Measurements from ENCODE around the gene MXD4. TPM values are rescaled to one million over a fixed set of nuclear protein-coding genes. Genes with fewer than 3 reads are reported as not detected.

MXD4 gene
- total RNA-seq, 4 donors from 2014 or later = 33.3 to 62.6 (median 47.6) TPM

- intact Hi-C loops (cut with DNase I; ENCODE audit: low total_unique reads) = no loop called here
- no peak overlapping the region for H3K4me3 ChIP-seq (ENCODE audit: low read depth, poor library complexity, severe bottlenecking)
- DNase-seq (ENCODE audit: low spot score in 2 of 2) = no peak
- 89 to 91% methylated on average over 21 of the region's 21 CpGs for WGBS, 2 donors
- no peak for TF ChIP-seq POLR2A (IDR thresholded peaks at IDR 0.05)
- TF ChIP-seq, protein P1, sequence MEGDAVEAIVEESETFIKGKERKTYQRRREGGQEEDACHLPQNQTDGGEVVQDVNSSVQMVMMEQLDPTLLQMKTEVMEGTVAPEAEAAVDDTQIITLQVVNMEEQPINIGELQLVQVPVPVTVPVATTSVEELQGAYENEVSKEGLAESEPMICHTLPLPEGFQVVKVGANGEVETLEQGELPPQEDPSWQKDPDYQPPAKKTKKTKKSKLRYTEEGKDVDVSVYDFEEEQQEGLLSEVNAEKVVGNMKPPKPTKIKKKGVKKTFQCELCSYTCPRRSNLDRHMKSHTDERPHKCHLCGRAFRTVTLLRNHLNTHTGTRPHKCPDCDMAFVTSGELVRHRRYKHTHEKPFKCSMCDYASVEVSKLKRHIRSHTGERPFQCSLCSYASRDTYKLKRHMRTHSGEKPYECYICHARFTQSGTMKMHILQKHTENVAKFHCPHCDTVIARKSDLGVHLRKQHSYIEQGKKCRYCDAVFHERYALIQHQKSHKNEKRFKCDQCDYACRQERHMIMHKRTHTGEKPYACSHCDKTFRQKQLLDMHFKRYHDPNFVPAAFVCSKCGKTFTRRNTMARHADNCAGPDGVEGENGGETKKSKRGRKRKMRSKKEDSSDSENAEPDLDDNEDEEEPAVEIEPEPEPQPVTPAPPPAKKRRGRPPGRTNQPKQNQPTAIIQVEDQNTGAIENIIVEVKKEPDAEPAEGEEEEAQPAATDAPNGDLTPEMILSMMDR (IDR thresholded peaks at IDR 0.05) = no peak
Measured at GRCh38 chr4:2274320-2275043, 12.6 kb upstream of the MXD4 start.

DNA sequence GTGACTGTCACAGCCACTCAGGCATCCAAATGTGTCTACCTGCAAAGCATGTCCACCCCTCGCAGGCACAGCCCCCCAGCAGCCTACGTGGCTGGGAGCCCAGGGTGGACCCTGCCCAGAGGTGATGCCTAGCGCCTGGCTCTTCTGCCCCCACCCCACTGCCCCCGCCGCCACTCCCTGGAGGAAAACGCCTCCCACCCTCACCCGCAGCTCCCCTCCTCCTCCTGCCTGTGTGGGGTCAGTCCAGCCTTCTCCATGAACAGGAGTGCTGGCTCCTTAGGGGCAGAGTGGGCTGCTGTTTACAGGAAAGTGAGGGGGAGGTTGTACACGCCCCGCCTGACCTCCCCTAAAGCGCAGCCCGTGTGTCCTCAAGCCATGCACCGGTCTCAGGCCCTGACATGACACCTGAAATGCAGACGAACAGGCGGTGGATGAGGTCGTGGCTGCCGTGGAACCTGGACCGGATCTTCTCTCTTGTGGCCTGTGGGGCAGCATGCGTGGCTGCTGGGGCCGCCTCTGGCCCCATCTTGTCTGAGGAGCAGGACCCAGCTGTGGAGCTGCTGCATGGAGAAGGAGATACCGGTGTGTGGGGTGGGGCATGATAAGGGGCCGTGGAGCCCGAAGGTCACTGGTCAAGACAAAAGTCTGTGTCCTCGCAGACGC lies 11.9 kb upstream of the MXD4 start:
- 83 to 92% methylated on average over 23 to 24 of the region's 24 CpGs for WGBS, 2 donors
- DNase-seq (ENCODE audit: low spot score in 2 of 2) = no peak
- TF ChIP-seq, protein P1 (IDR thresholded peaks at IDR 0.05) = no peak
- no peak for TF ChIP-seq POLR2A (IDR thresholded peaks at IDR 0.05)
- intact Hi-C loops (cut with DNase I; ENCODE audit: low total_unique reads) = no loop called here
- no peak overlapping the region for H3K4me3 ChIP-seq (ENCODE audit: low read depth, poor library complexity, severe bottlenecking)

GRCh38 chr4:2273221-2273620 lies 11.3 kb upstream of the MXD4 start:
- DNase-seq (ENCODE audit: low spot score in 2 of 2) = no peak
- intact Hi-C loops (cut with DNase I; ENCODE audit: low total_unique reads) = no loop called here
- H3K4me3 ChIP-seq (ENCODE audit: low read depth, poor library complexity, severe bottlenecking) = no peak overlapping the region
- TF ChIP-seq, protein P1 (IDR thresholded peaks at IDR 0.05) = no peak
- no peak for TF ChIP-seq POLR2A (IDR thresholded peaks at IDR 0.05)
- 83 to 90% methylated on average over 15 of the region's 15 CpGs for WGBS, 2 donors

GRCh38 chr4:2272828-2273120 lies 10.9 kb upstream of the MXD4 start:
- WGBS, 2 donors = 72 to 87% methylated on average over 6 of the region's 6 CpGs
- DNase-seq (ENCODE audit: low spot score in 2 of 2) = no peak
- intact Hi-C loops (cut with DNase I; ENCODE audit: low total_unique reads) = no loop called here
- TF ChIP-seq, protein P1 (IDR thresholded peaks at IDR 0.05) = no peak
- TF ChIP-seq POLR2A (IDR thresholded peaks at IDR 0.05) = no peak
- H3K4me3 ChIP-seq (ENCODE audit: low read depth, poor library complexity, severe bottlenecking) = no peak overlapping the region

DNA sequence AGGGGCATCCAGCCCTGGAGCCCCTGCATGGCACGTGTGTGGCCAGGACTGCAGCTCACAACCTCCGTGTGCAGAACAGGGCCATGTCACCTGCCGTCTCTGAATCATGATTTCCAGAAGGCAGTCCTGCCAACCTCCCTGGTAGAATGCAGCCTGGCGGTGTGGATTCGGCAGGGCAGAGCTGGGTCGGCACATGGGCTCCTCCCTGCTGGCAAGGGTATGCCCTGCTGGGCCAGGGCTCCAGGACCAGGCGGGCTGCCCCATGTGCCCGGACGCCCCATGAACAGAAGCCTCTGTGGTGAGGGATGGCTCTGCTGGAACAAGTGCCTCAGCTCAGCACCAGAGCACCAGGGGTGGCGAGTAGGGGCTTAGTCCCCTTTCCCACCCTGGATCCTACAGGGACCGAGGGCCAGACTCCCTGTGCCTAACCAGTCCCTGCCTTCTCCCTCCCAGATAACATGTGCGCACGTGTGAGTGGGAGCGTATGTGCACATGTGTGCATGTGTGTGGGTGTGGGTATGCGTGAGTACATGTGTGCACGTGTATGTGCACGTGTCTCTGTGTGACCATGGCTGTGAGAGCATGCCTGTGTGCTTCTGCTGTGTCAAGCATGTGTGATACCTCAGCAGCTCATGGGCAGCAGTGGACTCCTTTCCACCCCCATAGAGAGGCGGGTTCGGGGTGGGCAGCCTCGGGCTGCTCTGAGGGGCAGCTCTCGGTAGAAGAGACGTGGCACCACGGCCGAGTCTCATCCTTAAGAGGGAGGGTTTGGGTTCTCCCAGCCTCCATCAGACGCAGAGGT lies 10.3 kb upstream of the MXD4 start:
- WGBS, 2 donors = 87 to 90% methylated on average over 16 to 22 of the region's 25 CpGs
- H3K4me3 ChIP-seq (ENCODE audit: low read depth, poor library complexity, severe bottlenecking) = no peak overlapping the region
- no peak for DNase-seq (ENCODE audit: low spot score in 2 of 2)
- intact Hi-C loops (cut with DNase I; ENCODE audit: low total_unique reads) = no loop called here
- TF ChIP-seq, protein P1 (IDR thresholded peaks at IDR 0.05) = no peak
- no peak for TF ChIP-seq POLR2A (IDR thresholded peaks at IDR 0.05)
